ENCODE measurements around the gene SNX5. TPM values are rescaled to one million over a fixed set of nuclear protein-coding genes. Genes with fewer than 3 reads are reported as not detected.

Gene SNX5
- polyA plus RNA-seq, 1 experiment, result 150 TPM

DNA sequence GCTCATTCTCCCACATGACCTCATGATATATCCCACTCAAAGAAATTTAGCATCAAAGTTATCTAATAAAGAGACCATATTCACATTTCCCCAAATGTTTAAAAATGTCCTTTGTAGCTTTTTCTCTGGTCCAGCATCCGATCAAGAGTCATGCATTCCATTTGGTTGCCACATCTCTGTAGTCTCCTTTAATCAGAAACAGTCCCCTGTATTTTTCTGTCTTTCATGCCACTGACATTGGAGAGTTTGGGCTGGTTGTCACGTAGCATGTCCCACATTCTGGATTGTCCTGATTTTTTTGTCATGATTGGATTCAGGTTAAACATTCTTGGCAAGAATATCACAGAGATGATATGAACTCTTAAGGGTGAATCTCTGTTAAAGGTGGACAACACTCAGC is 55.7 kb downstream of the SNX5 start:
- DNase-seq (ENCODE audit: low read depth, low spot score), result no peak
- no peak overlapping the region for H3K4me3 ChIP-seq (ENCODE audit: low read depth, low read length)
- ChIA-PET POLR2A (interaction anchor here (0.6 kb wide), 1 partner anchor 230 kb away, joined by 5 read pairs; the partner anchor contains the start of gene RRBP1), CTCF (interaction anchor here (0.5 to 1.4 kb wide), 4 partner anchors 15 to 230 kb away, joined by 3 to 6 read pairs (median 4); no protein-coding TSS in a partner anchor)
- no peaks in the 10 kb centered on the region for H3K9me3 ChIP-seq (ENCODE audit: control insufficient read depth, insufficient read depth, low read length)
- H3K27ac ChIP-seq (ENCODE audit: low read depth, low read length), result no peak overlapping the region
- TF ChIP-seq, protein P1, sequence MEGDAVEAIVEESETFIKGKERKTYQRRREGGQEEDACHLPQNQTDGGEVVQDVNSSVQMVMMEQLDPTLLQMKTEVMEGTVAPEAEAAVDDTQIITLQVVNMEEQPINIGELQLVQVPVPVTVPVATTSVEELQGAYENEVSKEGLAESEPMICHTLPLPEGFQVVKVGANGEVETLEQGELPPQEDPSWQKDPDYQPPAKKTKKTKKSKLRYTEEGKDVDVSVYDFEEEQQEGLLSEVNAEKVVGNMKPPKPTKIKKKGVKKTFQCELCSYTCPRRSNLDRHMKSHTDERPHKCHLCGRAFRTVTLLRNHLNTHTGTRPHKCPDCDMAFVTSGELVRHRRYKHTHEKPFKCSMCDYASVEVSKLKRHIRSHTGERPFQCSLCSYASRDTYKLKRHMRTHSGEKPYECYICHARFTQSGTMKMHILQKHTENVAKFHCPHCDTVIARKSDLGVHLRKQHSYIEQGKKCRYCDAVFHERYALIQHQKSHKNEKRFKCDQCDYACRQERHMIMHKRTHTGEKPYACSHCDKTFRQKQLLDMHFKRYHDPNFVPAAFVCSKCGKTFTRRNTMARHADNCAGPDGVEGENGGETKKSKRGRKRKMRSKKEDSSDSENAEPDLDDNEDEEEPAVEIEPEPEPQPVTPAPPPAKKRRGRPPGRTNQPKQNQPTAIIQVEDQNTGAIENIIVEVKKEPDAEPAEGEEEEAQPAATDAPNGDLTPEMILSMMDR (IDR thresholded peaks at IDR 0.05; ENCODE audit: low read depth, low read length), result no peak
- H3K27me3 ChIP-seq (ENCODE audit: control insufficient read depth, insufficient read depth, low read length), result no peaks in the 10 kb centered on the region

DNA sequence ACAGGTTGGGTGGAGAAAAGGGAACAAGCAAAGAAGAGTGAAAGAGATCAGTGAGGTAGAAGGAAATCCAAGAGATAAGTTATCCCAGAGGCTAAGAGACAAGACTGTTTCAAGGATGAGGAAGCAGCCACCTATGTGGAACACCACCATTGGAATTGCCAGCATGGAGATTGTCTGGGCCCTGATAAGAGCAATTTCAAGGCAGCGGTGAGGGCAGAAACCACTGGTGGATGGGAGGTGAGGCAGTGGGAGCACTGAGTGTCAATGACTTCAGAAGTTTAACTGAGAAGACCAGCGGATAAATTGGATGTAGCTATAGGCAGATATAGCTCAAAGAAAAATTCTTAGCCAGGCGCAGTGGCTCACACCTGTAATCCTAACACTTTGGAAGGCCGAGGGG is 56.7 kb downstream of the SNX5 start:
- TF ChIP-seq, protein P1 (IDR thresholded peaks at IDR 0.05; ENCODE audit: low read depth, low read length), result no peak
- ChIA-PET CTCF (interaction anchor here (0.6 to 1.1 kb wide), 2 partner anchors 10 to 14 kb away, joined by 3 to 4 read pairs; no protein-coding TSS in a partner anchor), POLR2A (no interaction called here)
- Histone ChIP-seq H3K27me3 (ENCODE audit: control insufficient read depth, insufficient read depth, low read length) (no peaks in the 10 kb centered on the region), H3K27ac (ENCODE audit: low read depth, low read length) (no peak overlapping the region), H3K9me3 (ENCODE audit: control insufficient read depth, insufficient read depth, low read length) (no peaks in the 10 kb centered on the region), H3K4me3 (ENCODE audit: low read depth, low read length) (no peak overlapping the region)
- no peak for DNase-seq (ENCODE audit: low read depth, low spot score)

DNA sequence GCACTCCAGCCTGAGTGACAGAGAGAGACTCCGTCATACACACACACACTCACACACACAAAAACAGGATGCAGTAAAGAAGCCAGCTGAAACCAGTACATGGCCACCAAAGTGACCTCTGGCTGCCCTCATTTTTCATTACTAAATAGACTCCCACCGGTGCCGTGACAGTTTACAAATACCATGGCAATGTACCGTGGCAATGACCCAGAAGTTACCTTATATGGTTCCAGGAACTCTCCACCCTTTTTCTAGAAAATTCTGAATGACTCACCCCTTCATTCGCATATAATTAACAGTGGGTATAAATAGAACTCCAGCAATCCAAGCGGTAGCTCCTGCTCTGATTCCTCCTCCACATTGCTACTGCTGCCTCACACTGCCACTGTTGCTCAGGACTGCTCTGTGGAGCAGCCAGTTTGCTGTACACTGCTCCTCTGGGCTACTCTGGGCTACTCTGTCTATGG is 57.7 kb downstream of the SNX5 start:
- Histone ChIP-seq H3K4me3 (ENCODE audit: low read depth, low read length) (no peak overlapping the region), H3K27me3 (ENCODE audit: control insufficient read depth, insufficient read depth, low read length) (no peaks in the 10 kb centered on the region), H3K9me3 (ENCODE audit: control insufficient read depth, insufficient read depth, low read length) (no peaks in the 10 kb centered on the region), H3K27ac (ENCODE audit: low read depth, low read length) (no peak overlapping the region)
- peak; percentile 47 for DNase-seq (ENCODE audit: low read depth, low spot score)
- ChIA-PET CTCF (interaction anchor here (0.6 to 1.9 kb wide), 5 partner anchors 11 to 405 kb away, joined by 3 to 8 read pairs (median 4); no protein-coding TSS in a partner anchor), POLR2A (interaction anchor here (0.8 to 1.2 kb wide), 3 partner anchors 26 to 67 kb away, joined by 3 to 7 read pairs (median 5); no protein-coding TSS in a partner anchor)
- TF ChIP-seq, protein P1 (IDR thresholded peaks at IDR 0.05; ENCODE audit: low read depth, low read length), result peak; percentile 25

DNA sequence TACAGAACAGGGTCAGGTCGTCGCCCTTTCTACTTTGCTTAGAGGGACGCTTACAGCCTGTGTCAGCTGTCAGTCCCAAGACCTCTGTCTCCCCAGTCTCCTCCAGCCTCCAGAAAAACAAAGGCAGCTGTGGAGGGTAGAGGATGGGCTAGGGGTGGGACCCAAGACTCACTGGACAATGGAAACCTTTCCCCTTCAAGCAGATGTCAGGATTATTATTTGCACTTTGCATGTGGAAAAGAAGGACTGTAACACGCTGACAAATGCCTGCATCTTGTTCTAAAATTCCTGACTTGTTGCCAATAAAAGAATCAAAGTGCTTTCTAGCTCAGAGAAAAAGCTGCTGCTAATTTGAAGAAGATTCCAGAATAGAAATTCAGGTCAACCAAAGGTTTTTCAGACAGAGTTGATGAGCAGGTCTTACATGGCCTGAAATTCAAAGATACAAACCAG is 58.7 kb downstream of the SNX5 start:
- no peak for DNase-seq (ENCODE audit: low read depth, low spot score)

DNA sequence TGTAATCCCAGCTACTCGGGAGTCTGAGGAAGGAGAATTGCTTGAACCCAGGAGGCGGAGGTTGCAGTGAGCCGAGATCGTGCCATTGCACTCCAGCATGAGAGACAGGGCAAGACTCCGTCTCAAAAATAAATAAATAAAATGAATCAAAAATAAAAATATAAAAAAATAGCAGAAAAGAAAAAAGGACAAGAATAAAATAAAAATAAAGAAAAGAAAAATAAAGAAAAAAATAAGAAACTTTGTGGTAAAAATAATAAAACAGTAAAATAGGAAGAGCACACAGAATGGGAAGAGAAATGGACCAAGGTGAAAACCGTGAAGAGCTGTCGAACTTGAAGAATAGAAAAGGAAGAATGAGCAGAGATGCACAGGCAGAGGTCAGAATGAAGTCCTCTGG is 63.0 kb downstream of the SNX5 start:
- Histone ChIP-seq H3K27ac (ENCODE audit: low read depth, low read length) (no peak overlapping the region), H3K9me3 (ENCODE audit: control insufficient read depth, insufficient read depth, low read length) (no peaks in the 10 kb centered on the region), H3K27me3 (ENCODE audit: control insufficient read depth, insufficient read depth, low read length) (no peaks in the 10 kb centered on the region), H3K4me3 (ENCODE audit: low read depth, low read length) (no peak overlapping the region)
- CTCF ChIA-PET, result no interaction called here
- POLR2A ChIA-PET, result no interaction called here
- TF ChIP-seq, protein P1 (IDR thresholded peaks at IDR 0.05; ENCODE audit: low read depth, low read length), result no peak
- DNase-seq (ENCODE audit: low read depth, low spot score), result no peak

More for the DNA sequence above, 58.7 kb downstream of the SNX5 start:
- H3K4me3 ChIP-seq (ENCODE audit: low read depth, low read length), result no peak overlapping the region
- H3K27me3 ChIP-seq (ENCODE audit: control insufficient read depth, insufficient read depth, low read length), result no peaks in the 10 kb centered on the region
- CTCF ChIA-PET, result interaction anchor here (0.9 to 1.9 kb wide), 3 partner anchors 10 to 58 kb away, joined by 3 to 8 read pairs (median 5); no protein-coding TSS in a partner anchor
- no peaks in the 10 kb centered on the region for H3K9me3 ChIP-seq (ENCODE audit: control insufficient read depth, insufficient read depth, low read length)
- POLR2A ChIA-PET, result interaction anchor here (0.7 kb wide), 1 partner anchor 227 kb away, joined by 4 read pairs; no protein-coding TSS in a partner anchor
- no peak overlapping the region for H3K27ac ChIP-seq (ENCODE audit: low read depth, low read length)
- TF ChIP-seq, protein P1 (IDR thresholded peaks at IDR 0.05; ENCODE audit: low read depth, low read length), result no peak

All from AG04450 (cell line).